ENCODE results near the gene FRMPD4.

- TF ChIP-seq CTCF (IDR thresholded peaks at IDR 0.05) (no peak), POLR2AphosphoS5 (IDR thresholded peaks at IDR 0.05) (no peak)
These were observed 99.5 kb downstream of the FRMPD4 start for GRCh38 chrX:12237771-12238170.
